GM19328 (cell line): ENCODE results near the gene TBC1D10A.

Experiments
- ATAC-seq: cut with Tn5 transposase; IDR thresholded peaks from one replicate; pipeline ENCODE4 v1.9.1; 2021; ENCODE audit warnings: mild to moderate bottlenecking, moderate library complexity; ENCODE audit not compliant: unreplicated experiment

The TBC1D10A gene

GRCh38 chr22:30249049-30250038, 77.4 kb downstream of the TBC1D10A start:
- ATAC-seq, result no peak

- ATAC-seq, result no peak
These were observed 78.3 kb downstream of the TBC1D10A start for GRCh38 chr22:30248484-30248883.

GRCh38 chr22:30247974-30248373, 78.8 kb downstream of the TBC1D10A start:
- no peak for ATAC-seq

- ATAC-seq, result no peak
These were observed 79.2 kb downstream of the TBC1D10A start for GRCh38 chr22:30247561-30247960.

GRCh38 chr22:30246814-30247376, 79.8 kb downstream of the TBC1D10A start:
- ATAC-seq, result no peak

GRCh38 chr22:30245985-30246813, 80.5 kb downstream of the TBC1D10A start, which contains the start of gene LIF:
LIF (minus strand) TSS chr22:30246759; CDS start chr22:30246695, 64 bp downstream.
- ATAC-seq, result no peak

GRCh38 chr22:30245181-30245984, 81.4 kb downstream of the TBC1D10A start:
- ATAC-seq, result no peak

- no peak for ATAC-seq
These were observed 82.1 kb downstream of the TBC1D10A start for GRCh38 chr22:30244641-30245040.

GRCh38 chr22:30244066-30244465, 82.7 kb downstream of the TBC1D10A start:
- no peak for ATAC-seq

GRCh38 chr22:30243661-30244060, 83.1 kb downstream of the TBC1D10A start:
- ATAC-seq, result no peak
